Stimulated activated CD4-positive, alpha-beta T cell treated with anti-CD3 and anti-CD28 coated beads, Interleukin-15, amount 100 ng/mL, for 24 hours (primary cell): ENCODE results near the gene DIDO1.
"Not testable (repeated sequence)": the region's sequence is repeated elsewhere in the genome, so short reads cannot be mapped to it uniquely, and the experiment has no call there.

ENCODE experiments used
- DNase-seq: peaks from one replicate; pipeline ENCODE4 v3.0.0-alpha.2; 2020

Gene DIDO1

GRCh38 chr20:62875419-62876361 lies 50.6 kb downstream of the DIDO1 start:
- peak; percentile 22 for DNase-seq

- DNase-seq: no peak
Observed at GRCh38 chr20:62874964-62875344, 51.4 kb downstream of the DIDO1 start.

- DNase-seq: peak; percentile 58
Observed at GRCh38 chr20:62873681-62874031, 52.6 kb downstream of the DIDO1 start.

GRCh38 chr20:62873280-62873679 lies 53.0 kb downstream of the DIDO1 start:
- no peak for DNase-seq

GRCh38 chr20:62872862-62873261 lies 53.4 kb downstream of the DIDO1 start:
- DNase-seq: no peak

- DNase-seq: no peak
Observed at GRCh38 chr20:62872184-62872847, 54.0 kb downstream of the DIDO1 start.

GRCh38 chr20:62864207-62864606 lies 62.1 kb downstream of the DIDO1 start:
- no peak for DNase-seq

- DNase-seq: peak; percentile 88
Observed at GRCh38 chr20:62861726-62862336, 64.5 kb downstream of the DIDO1 start, which contains the start of gene TCFL5. TSS of gene TCFL5 (minus strand) at chr20:62861822. CDS start at chr20:62861670, 152 bp downstream.

- peak; percentile 46 for DNase-seq
Observed at GRCh38 chr20:62860924-62861691, 65.2 kb downstream of the DIDO1 start.

- DNase-seq: no peak
Observed at GRCh38 chr20:62860391-62860923, 65.8 kb downstream of the DIDO1 start.

GRCh38 chr20:62859721-62860120 lies 66.6 kb downstream of the DIDO1 start:
- no peak for DNase-seq

GRCh38 chr20:62858058-62858830 lies 68.1 kb downstream of the DIDO1 start:
- DNase-seq: no peak

GRCh38 chr20:62856931-62857619 lies 69.2 kb downstream of the DIDO1 start:
- DNase-seq: no peak

- DNase-seq: no peak
Observed at GRCh38 chr20:62855120-62855519, 71.2 kb downstream of the DIDO1 start.

GRCh38 chr20:62854121-62854520 lies 72.2 kb downstream of the DIDO1 start:
- no peak for DNase-seq

GRCh38 chr20:62853304-62853703 lies 73.0 kb downstream of the DIDO1 start:
- DNase-seq: not testable (repeated sequence)

GRCh38 chr20:62852841-62853240 lies 73.5 kb downstream of the DIDO1 start:
- DNase-seq: no peak

- no peak for DNase-seq
Observed at GRCh38 chr20:62852196-62852595, 74.1 kb downstream of the DIDO1 start.

GRCh38 chr20:62850333-62850974 lies 75.9 kb downstream of the DIDO1 start:
- no peak for DNase-seq

GRCh38 chr20:62849431-62849830 lies 76.9 kb downstream of the DIDO1 start:
- DNase-seq: no peak

- DNase-seq: not testable (repeated sequence)
Observed at GRCh38 chr20:62848917-62849316, 77.4 kb downstream of the DIDO1 start.
